Activated T-cell treated with anti-CD3 and anti-CD28 coated beads, Interleukin-2, amount 50 U/mL, for 4 hours (primary cell): ENCODE results near the gene MSANTD4. TPM values are rescaled to one million over a fixed set of nuclear protein-coding genes. Genes with fewer than 3 reads are reported as not detected.
"Not testable (repeated sequence)": the region's sequence is repeated elsewhere in the genome, so short reads cannot be mapped to it uniquely, and the experiment has no call there.

Experiments used
- ATAC-seq, 2 donors: fragments of 200-7000 bp; cut with Tn5 transposase; one replicate each; pipeline ENCODE4 v1.10.0; 2021
- DNase-seq: peaks from one replicate; pipeline ENCODE4 v3.0.0-alpha.2; 2020
- H3K27me3 Mint-ChIP-seq: one replicate; pipeline ENCODE4 v1.8.0; 2021; ENCODE audit warnings: low read depth, mixed read lengths
- H3K36me3 Mint-ChIP-seq: one replicate; pipeline ENCODE4 v1.8.0; 2022; ENCODE audit warnings: mixed read lengths; ENCODE audit not compliant: insufficient read depth
- H3K4me1 Mint-ChIP-seq: one replicate; pipeline ENCODE4 v1.8.0; 2021; ENCODE audit warnings: low read depth, mixed read lengths
- H3K4me3 Mint-ChIP-seq: one replicate; pipeline ENCODE4 v1.8.0; 2021; ENCODE audit warnings: mild to moderate bottlenecking, moderate library complexity, mixed read lengths
- H3K9me3 Mint-ChIP-seq: one replicate; pipeline ENCODE4 v1.8.0; 2021; ENCODE audit warnings: mixed read lengths
- total RNA-seq, 3 donors: library from RNA; stranded (reverse); gene quantifications; one replicate each; pipeline ENCODE4 v1.2.1, GENCODE V29; 2021

The MSANTD4 gene
- 10 to 100 TPM; 11.8 to 16.5 (median 15.7) TPM for total RNA-seq

DNA sequence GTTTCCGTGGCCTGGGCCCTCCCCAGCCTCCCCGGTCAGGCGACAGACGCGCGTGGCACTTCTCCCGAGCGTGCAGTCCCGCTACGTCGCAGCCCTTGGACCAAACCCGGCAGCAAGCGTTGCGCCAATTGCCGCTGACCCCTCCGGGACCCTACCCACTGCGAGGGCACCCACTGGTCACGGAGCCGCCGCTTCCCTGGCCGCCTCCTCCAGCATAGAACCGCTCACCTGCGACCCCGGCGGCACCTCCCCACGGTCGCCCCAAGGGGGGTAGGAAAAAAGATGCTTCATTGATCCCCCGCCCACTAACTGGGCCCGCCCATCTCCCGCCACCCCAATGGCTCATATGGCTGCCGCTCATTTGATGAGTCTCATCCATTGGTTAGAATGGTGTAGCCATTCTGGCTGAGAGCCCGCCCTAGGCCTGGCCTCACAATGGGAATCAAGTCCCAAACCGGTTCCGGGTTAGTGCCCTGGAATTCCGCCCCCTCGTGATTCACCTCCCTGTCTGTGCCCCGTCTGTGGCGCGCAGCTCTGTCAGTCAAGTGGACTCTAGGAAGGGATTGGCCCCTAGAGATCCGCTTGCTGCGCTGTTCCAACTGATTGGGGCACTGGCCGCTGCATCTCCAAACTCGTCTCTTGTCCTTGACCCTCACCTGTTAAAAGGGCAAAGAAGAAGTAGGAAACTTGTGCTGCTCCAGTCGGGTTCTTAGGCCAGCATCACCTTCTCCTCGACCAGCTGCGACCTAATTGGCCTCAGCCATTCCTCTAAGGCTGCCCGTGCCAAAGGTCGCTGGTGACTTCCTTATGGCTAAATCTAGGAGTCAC is at the start of gene MSANTD4:
Gene MSANTD4, minus strand, starts transcription at position 274 of the 828 bp plus-strand sequence. CDS start 11,323 bp downstream, outside the sequence.
- Mint-ChIP-seq H3K36me3 (peaks cover 14% of the 10 kb centered on the region), H3K4me1 (peaks cover 39% of the 10 kb centered on the region), H3K9me3 (peaks cover 3% of the 10 kb centered on the region), H3K27me3 (no peaks in the 10 kb centered on the region), H3K4me3 (peak within 1 kb of the TSS; percentile 96)
- ATAC-seq (peak; percentile 98 to 99), DNase-seq (peak; percentile 94)

DNA sequence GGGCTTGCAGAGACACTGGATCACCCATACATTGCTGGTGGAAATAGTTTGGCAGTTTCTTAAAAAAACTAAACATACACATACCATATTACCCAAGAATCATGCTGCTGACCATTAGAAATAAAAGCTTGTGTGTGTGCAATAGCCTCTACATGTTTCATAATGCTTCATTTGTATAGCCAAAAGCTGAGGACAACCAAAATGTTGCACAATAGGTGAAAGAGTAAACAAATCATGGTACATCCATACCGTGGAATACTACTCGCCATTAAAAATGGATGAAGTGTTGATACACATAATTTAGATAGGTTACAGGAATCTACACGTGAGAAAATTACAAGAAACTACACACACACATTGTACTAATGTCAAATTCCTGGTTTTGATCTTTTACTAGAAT is 48.6 kb upstream of the MSANTD4 start:
- Mint-ChIP-seq H3K4me3 (no peak overlapping the region), H3K36me3 (peaks cover 10% of the 10 kb centered on the region), H3K27me3 (no peaks in the 10 kb centered on the region), H3K4me1 (peaks cover 8% of the 10 kb centered on the region), H3K9me3 (no peaks in the 10 kb centered on the region)
- ATAC-seq (no peak), DNase-seq (no peak)

DNA sequence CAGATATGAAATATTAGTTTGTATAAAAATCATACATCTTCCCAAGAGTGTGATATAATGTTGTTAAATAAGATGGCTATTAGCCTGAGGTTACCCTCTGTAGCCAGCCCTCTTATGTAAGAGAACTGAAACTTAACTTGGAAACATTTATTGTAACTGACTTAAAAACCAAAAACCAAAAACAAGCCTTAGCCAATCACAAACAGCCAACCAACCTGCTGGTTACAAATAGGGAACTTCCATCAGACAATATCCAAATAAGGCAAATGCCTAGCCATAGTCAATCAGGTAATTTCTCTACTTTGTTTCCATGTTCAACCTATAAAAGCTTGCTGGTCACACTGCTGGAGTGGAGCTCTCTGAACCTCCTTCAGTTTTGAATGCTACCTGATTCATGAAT is 41.0 kb upstream of the MSANTD4 start:
- Mint-ChIP-seq H3K27me3 (no peaks in the 10 kb centered on the region), H3K36me3 (peaks cover 11% of the 10 kb centered on the region), H3K4me1 (peaks cover 11% of the 10 kb centered on the region), H3K4me3 (no peak overlapping the region), H3K9me3 (no peaks in the 10 kb centered on the region)
- DNase-seq (no peak), ATAC-seq (no peak)

GRCh38 chr11:106061954-106062949 is 40.2 kb upstream of the MSANTD4 start:
- peaks cover 14% of the 10 kb centered on the region for H3K36me3 Mint-ChIP-seq
- H3K4me1 Mint-ChIP-seq = peaks cover 11% of the 10 kb centered on the region
- no peaks in the 10 kb centered on the region for H3K27me3 Mint-ChIP-seq
- ATAC-seq (no peak), DNase-seq (no peak)
- H3K4me3 Mint-ChIP-seq = no peak overlapping the region
- H3K9me3 Mint-ChIP-seq = no peaks in the 10 kb centered on the region

DNA sequence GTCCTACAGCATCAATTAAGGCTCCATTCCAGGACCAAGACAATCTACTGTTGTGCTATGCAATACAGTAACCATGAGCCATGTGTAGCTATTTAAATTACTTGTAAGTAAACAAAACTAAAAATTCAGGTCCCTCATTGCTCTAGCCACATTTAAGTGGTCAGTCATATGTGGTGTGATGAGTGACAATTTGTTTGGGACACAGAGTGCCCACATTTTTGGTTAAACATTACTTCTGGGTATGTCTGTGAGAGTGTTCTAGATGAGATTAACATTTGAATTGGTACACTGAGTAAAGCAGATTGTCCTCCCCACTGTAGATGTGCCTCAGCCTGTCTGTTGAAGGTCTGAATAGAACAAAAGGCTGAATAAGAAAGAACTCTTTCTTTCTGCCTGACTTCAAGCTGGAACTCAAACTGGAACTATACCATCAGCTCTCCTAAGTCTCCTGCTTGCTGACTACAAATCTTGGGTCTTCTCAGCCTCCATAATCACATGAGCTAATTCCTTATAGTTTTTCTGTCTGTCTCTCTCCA is 39.3 kb upstream of the MSANTD4 start:
- Mint-ChIP-seq H3K27me3 (no peaks in the 10 kb centered on the region), H3K36me3 (peaks cover 19% of the 10 kb centered on the region), H3K4me1 (peaks cover 11% of the 10 kb centered on the region), H3K4me3 (no peak overlapping the region), H3K9me3 (no peaks in the 10 kb centered on the region)
- DNase-seq (no peak), ATAC-seq (no peak)

DNA sequence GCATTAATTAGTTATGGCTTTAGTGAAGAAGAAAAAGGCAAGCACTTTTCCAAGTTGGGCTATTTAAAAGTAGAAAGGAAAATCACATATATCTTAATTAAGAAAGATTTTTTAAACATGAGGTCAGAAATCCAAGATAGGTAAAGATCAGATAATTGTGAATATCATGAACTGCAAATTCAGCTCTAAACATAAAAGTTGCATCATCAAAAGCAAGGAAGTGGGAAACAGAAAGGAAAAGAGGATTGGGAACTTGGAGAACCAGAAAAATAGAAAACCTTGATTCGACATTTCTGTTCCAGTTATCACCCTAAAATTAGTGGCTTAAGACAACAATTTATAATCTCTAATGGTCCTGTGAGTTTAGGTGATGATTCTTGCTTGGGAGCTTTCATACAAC is 37.6 kb upstream of the MSANTD4 start:
- no peak overlapping the region for H3K4me3 Mint-ChIP-seq
- H3K27me3 Mint-ChIP-seq = no peaks in the 10 kb centered on the region
- DNase-seq (no peak), ATAC-seq (no peak)
- H3K36me3 Mint-ChIP-seq = peaks cover 14% of the 10 kb centered on the region
- H3K4me1 Mint-ChIP-seq = peaks cover 10% of the 10 kb centered on the region
- H3K9me3 Mint-ChIP-seq = no peaks in the 10 kb centered on the region

- H3K27me3 Mint-ChIP-seq, H3K4me3 Mint-ChIP-seq, H3K9me3 Mint-ChIP-seq, ATAC-seq, DNase-seq, H3K4me1 Mint-ChIP-seq: not testable (repeated sequence)
- peaks cover 17% of the 10 kb centered on the region for H3K36me3 Mint-ChIP-seq
Observed at GRCh38 chr11:106058377-106058776, 36.3 kb upstream of the MSANTD4 start.

- Mint-ChIP-seq H3K4me1 (no peaks in the 10 kb centered on the region), H3K4me3 (no peak overlapping the region), H3K36me3 (peaks cover 4% of the 10 kb centered on the region)
Observed at GRCh38 chr11:106051103-106051502, 29.1 kb upstream of the MSANTD4 start.

GRCh38 chr11:106049727-106050476 is 27.9 kb upstream of the MSANTD4 start:
- Mint-ChIP-seq H3K4me3 (no peak overlapping the region), H3K27me3 (peaks cover 7% of the 10 kb centered on the region), H3K4me1 (no peaks in the 10 kb centered on the region), H3K9me3 (no peaks in the 10 kb centered on the region), H3K36me3 (peaks cover 4% of the 10 kb centered on the region)
- DNase-seq (no peak), ATAC-seq (no peak)

More at GRCh38 chr11:106051103-106051502, 29.1 kb upstream of the MSANTD4 start:
- no peak for ATAC-seq
- no peak for DNase-seq
- H3K9me3 Mint-ChIP-seq = no peaks in the 10 kb centered on the region
- H3K27me3 Mint-ChIP-seq = peaks cover 2% of the 10 kb centered on the region

DNA sequence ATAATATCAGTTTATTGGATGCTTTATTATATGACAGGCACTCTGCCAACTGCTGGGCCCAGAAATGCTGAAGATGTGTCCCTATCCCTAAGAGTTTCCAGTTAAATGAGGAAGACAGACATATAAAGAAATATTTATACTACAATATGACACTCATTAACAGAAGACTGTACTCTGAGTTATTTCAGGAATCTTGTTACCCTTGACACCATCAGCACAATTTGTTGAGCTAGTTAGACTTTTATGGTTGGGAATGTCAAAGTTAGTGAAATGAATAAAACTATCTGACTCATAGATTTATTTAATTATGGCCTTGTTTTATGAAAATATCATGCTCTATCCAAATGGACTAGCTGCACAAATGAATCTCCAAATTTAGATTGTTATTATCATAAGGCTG is 25.6 kb upstream of the MSANTD4 start:
- H3K4me1 Mint-ChIP-seq = no peaks in the 10 kb centered on the region
- DNase-seq = no peak
- H3K27me3 Mint-ChIP-seq = peaks cover 13% of the 10 kb centered on the region
- no peak for ATAC-seq
- H3K4me3 Mint-ChIP-seq = no peak overlapping the region
- no peaks in the 10 kb centered on the region for H3K36me3 Mint-ChIP-seq
- H3K9me3 Mint-ChIP-seq = no peaks in the 10 kb centered on the region

- no peak for ATAC-seq
- no peaks in the 10 kb centered on the region for H3K4me1 Mint-ChIP-seq
- no peaks in the 10 kb centered on the region for H3K36me3 Mint-ChIP-seq
- H3K9me3 Mint-ChIP-seq = no peaks in the 10 kb centered on the region
- H3K27me3 Mint-ChIP-seq = peaks cover 27% of the 10 kb centered on the region
- DNase-seq = no peak
- H3K4me3 Mint-ChIP-seq = no peak overlapping the region
Observed at GRCh38 chr11:106043540-106043939, 21.5 kb upstream of the MSANTD4 start.

GRCh38 chr11:106032861-106033260 is 10.8 kb upstream of the MSANTD4 start:
- Mint-ChIP-seq H3K27me3 (peaks cover 37% of the 10 kb centered on the region), H3K4me1 (no peaks in the 10 kb centered on the region)
- DNase-seq = no peak

DNA sequence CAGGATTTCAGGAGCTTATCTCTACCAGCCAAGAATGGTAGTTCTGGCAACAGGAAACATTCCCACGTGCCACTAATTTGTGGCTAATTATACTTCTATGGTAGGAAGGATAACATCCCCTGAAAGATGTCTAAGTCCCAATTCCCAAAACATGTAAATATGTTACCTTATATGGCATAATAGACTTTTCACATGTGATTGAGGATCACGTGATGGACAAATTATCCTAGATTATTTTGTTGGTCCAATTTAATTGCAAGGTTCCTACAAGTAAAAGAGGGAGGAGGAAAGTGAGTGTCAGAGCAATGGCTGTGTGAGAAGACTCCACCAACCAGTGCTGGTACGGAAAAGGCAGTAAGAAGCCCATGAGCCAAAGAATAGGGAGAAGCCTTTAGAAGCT is 9.9 kb upstream of the MSANTD4 start:
- ATAC-seq (no peak), DNase-seq (no peak)
- Mint-ChIP-seq H3K9me3 (peaks cover 7% of the 10 kb centered on the region), H3K4me3 (no peak overlapping the region), H3K27me3 (peaks cover 33% of the 10 kb centered on the region), H3K36me3 (no peaks in the 10 kb centered on the region), H3K4me1 (no peaks in the 10 kb centered on the region)

More at GRCh38 chr11:106032861-106033260, 10.8 kb upstream of the MSANTD4 start:
- Mint-ChIP-seq H3K36me3 (no peaks in the 10 kb centered on the region), H3K4me3 (no peak overlapping the region), H3K9me3 (no peaks in the 10 kb centered on the region)
- ATAC-seq = no peak
